ENCODE data around the gene MAD1L1.

DNA sequence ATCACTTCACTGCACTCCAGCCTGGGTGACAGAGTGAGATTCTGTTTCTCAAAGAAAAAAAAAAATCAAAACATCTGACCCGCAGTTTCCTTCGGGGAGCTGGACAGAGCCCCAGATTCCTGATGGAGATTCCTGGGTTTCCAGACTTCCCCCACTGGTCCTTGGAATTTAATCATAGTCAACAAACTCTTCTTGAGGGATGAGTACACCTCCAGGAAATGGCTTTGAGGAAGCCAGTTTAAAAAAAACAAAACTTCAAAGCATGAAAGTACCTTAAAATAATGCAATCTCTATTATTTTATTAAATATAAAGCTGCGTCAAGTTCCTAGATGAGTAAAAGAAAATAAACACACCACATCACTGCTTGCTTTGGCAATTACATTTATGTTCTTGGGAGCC, 1.2 kb upstream of the MAD1L1 start:
- TF ChIP-seq, protein P1, sequence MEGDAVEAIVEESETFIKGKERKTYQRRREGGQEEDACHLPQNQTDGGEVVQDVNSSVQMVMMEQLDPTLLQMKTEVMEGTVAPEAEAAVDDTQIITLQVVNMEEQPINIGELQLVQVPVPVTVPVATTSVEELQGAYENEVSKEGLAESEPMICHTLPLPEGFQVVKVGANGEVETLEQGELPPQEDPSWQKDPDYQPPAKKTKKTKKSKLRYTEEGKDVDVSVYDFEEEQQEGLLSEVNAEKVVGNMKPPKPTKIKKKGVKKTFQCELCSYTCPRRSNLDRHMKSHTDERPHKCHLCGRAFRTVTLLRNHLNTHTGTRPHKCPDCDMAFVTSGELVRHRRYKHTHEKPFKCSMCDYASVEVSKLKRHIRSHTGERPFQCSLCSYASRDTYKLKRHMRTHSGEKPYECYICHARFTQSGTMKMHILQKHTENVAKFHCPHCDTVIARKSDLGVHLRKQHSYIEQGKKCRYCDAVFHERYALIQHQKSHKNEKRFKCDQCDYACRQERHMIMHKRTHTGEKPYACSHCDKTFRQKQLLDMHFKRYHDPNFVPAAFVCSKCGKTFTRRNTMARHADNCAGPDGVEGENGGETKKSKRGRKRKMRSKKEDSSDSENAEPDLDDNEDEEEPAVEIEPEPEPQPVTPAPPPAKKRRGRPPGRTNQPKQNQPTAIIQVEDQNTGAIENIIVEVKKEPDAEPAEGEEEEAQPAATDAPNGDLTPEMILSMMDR (IDR thresholded peaks at IDR 0.05): no peak
- TF ChIP-seq POLR2A (IDR thresholded peaks at IDR 0.05) (no peak), EP300 (IDR thresholded peaks at IDR 0.05) (no peak)
